K562 (cell line): ENCODE results near the gene MLF1. TPM values are rescaled to one million over a fixed set of nuclear protein-coding genes. Genes with fewer than 3 reads are reported as not detected.

ENCODE experiments used
- ARID1B ChIP-seq: fragments of 450-650 bp; IDR thresholded peaks from 2 replicates; pipeline ENCODE4 v1.6.1; 2016; ENCODE audit warnings: antibody characterized with exemption, mild to moderate bottlenecking, inconsistent platforms
- BCL6 ChIP-seq: fragments of 250-450 bp; sonication (Bioruptor Pico); IDR thresholded peaks from 2 replicates; pipeline ENCODE4 v1.4.0; 2020
- BDP1 ChIP-seq: IDR thresholded peaks from 3 replicates; pipeline ENCODE4 v1.6.1; 2011; ENCODE audit not compliant: insufficient read length, insufficient read depth
- BHLHE40 ChIP-seq: IDR thresholded peaks from 2 replicates; pipeline ENCODE4 v1.6.1; 2011; ENCODE audit warnings: low read length, improper control_type of control experiment
- CTBP1 ChIP-seq: fragments of 450-650 bp; IDR thresholded peaks from 2 replicates; pipeline ENCODE4 v1.6.1; 2016; ENCODE audit warnings: borderline replicate concordance
- EGR1 ChIP-seq: fragments of 450-650 bp; conservative IDR thresholded peaks from 2 replicates; pipeline ENCODE4 v1.6.1; 2017; ENCODE audit warnings: mild to moderate bottlenecking
- ETV6 ChIP-seq, 3 experiments: fragments of 150-350 bp in 1 of 3; sonication (generic) in 1 of 3; formaldehyde crosslinking in 1 of 3; IDR thresholded peaks; 2 replicates each; pipeline versions ENCODE4 v1.6.1 to v1.8.0; 2014 to 2022; ENCODE audit warnings: borderline replicate concordance in 2 of 3, low read depth in 2 of 3, antibody characterized with exemption in 1 of 3, low read length in 1 of 3, mild to moderate bottlenecking in 1 of 3, missing genetic modification reagents in 1 of 3
- FIP1L1 ChIP-seq: fragments of 200-400 bp; formaldehyde crosslinking; IDR thresholded peaks from 2 replicates; pipeline ENCODE4 v1.6.1; 2018; ENCODE audit warnings: mild to moderate bottlenecking, low read depth, low read length; ENCODE audit not compliant: poor library complexity, severe bottlenecking
- FOXA3 ChIP-seq, 2 experiments: fragments of 450-650 bp in 1 of 2; sonication (generic) in 1 of 2; formaldehyde crosslinking; IDR thresholded peaks in 1 of 2; conservative IDR thresholded peaks in 1 of 2; 2 replicates each; pipeline versions ENCODE4 v1.4.0 to v1.8.0; 2020 to 2022; ENCODE audit warnings: mild to moderate bottlenecking in 2 of 2, missing genetic modification reagents in 1 of 2
- FOXJ2 ChIP-seq: fragments of 200-800 bp; sonication (Bioruptor generic); IDR thresholded peaks from 2 replicates; pipeline ENCODE4 v1.6.1; 2016; ENCODE audit warnings: missing genetic modification characterization, missing compliant biosample characterization
- KHSRP ChIP-seq: fragments of 450-650 bp; IDR thresholded peaks from 2 replicates; pipeline ENCODE4 v1.6.1; 2017
- KLF1 ChIP-seq: fragments of 450-650 bp; IDR thresholded peaks from 2 replicates; pipeline ENCODE4 v1.6.1; 2016; ENCODE audit warnings: missing genetic modification characterization, missing compliant biosample characterization
- NBN ChIP-seq: fragments of 450-650 bp; IDR thresholded peaks from 2 replicates; pipeline ENCODE4 v1.6.1; 2016; ENCODE audit warnings: low read depth, mild to moderate bottlenecking
- NFIX ChIP-seq: fragments of 250-450 bp; sonication (Bioruptor Pico); IDR thresholded peaks from 2 replicates; pipeline ENCODE4 v1.4.0; 2020; ENCODE audit warnings: low read depth, mild to moderate bottlenecking, moderate library complexity
- PHB2 ChIP-seq: fragments of 450-650 bp; IDR thresholded peaks from 2 replicates; pipeline ENCODE4 v1.6.1; 2017; ENCODE audit warnings: low read depth
- PRMT5 ChIP-seq: sonication (generic); formaldehyde crosslinking; IDR thresholded peaks from 2 replicates; pipeline ENCODE4 v1.5.0; 2020; ENCODE audit warnings: missing genetic modification reagents
- RFX1 ChIP-seq: fragments of 450-650 bp; IDR thresholded peaks from 2 replicates; pipeline ENCODE4 v1.6.1; 2016; ENCODE audit warnings: mild to moderate bottlenecking, moderate library complexity
- SETDB1 ChIP-seq: IDR thresholded peaks from one replicate; pipeline ENCODE4 v1.6.1; 2012; ENCODE audit warnings: low read length, control low read depth, inconsistent platforms
- SIRT6 ChIP-seq: IDR thresholded peaks from one replicate; pipeline ENCODE4 v1.6.1; 2012; ENCODE audit warnings: low read depth, mild to moderate bottlenecking, control low read depth, inconsistent platforms, low read length, moderate library complexity
- SRSF1 ChIP-seq: fragments of 200-400 bp; formaldehyde crosslinking; IDR thresholded peaks from 2 replicates; pipeline ENCODE4 v1.6.1; 2017; ENCODE audit warnings: mild to moderate bottlenecking, low read depth, low read length, moderate library complexity
- TOE1 ChIP-seq, 2 experiments: fragments of 450-650 bp in 1 of 2; sonication (generic) in 1 of 2; formaldehyde crosslinking in 1 of 2; IDR thresholded peaks; 2 replicates each; pipeline versions ENCODE4 v1.7.1 to v1.8.0; 2016 to 2022; ENCODE audit warnings: borderline replicate concordance in 2 of 2, mild to moderate bottlenecking in 2 of 2, antibody characterized with exemption in 1 of 2, inconsistent platforms in 1 of 2, low read depth in 1 of 2, missing genetic modification reagents in 1 of 2, moderate library complexity in 1 of 2
- ZFP1 ChIP-seq: fragments of 450-650 bp; formaldehyde crosslinking; IDR thresholded peaks from 2 replicates; pipeline ENCODE4 v1.4.0; 2020; ENCODE audit warnings: mild to moderate bottlenecking, mixed read lengths
- ZNF668 ChIP-seq: fragments of 250-450 bp; sonication (Bioruptor Pico); IDR thresholded peaks from 2 replicates; pipeline ENCODE4 v1.8.0; 2022; ENCODE audit warnings: mild to moderate bottlenecking, inconsistent platforms
- polyA plus RNA-seq, 8 experiments: library from polyadenylated mRNA; depleted of rRNA in 4 of 8; stranded (reverse) in 5 of 8; unstranded in 3 of 8; fragments of >200 nt; fragmentation: Nextera tagmentation in 2 of 8; fragmentation: Illumina TruSeq in 1 of 8; extraction: Ambion mirVana in 2 of 8; extraction: Trizol in 1 of 8; gene quantifications; 2 replicates each; pipeline versions ENCODE4 v1.2.1 to v1.2.3, GENCODE V29; 2011 to 2014; ENCODE audit warnings: inconsistent platforms in 1 of 8, missing spikeins in 1 of 8
- total RNA-seq, 7 experiments: library from RNA; depleted of rRNA in 6 of 7; stranded (reverse); fragments of >200 nt in 6 of 7; fragmentation: Illumina TruSeq in 2 of 7; extraction: Trizol in 2 of 7; gene quantifications; 2 replicates each; pipeline versions ENCODE4 v1.2.1 to v1.2.3, GENCODE V29; 2011 to 2021; ENCODE audit warnings: low replicate concordance in 1 of 7
- TF ChIP-seq, protein P1 (sequence below): sonication (generic); formaldehyde crosslinking; IDR thresholded peaks from 2 replicates; pipeline ENCODE4 v1.5.0; 2020; ENCODE audit warnings: missing genetic modification reagents
- TF ChIP-seq, protein P2 (sequence below): fragments of 250-450 bp; sonication (Bioruptor Pico); IDR thresholded peaks from 2 replicates; pipeline ENCODE4 v1.5.0; 2020; ENCODE audit warnings: mild to moderate bottlenecking
- TF ChIP-seq, protein P3 (sequence below): fragments of 250-450 bp; sonication (Bioruptor Pico); IDR thresholded peaks from 2 replicates; pipeline ENCODE4 v1.8.0; 2022; ENCODE audit warnings: moderate library complexity, mild to moderate bottlenecking, inconsistent platforms

MLF1 gene
- total and polyA plus RNA-seq, 9 of the 15 experiments (the other 6 are each of a cell fraction or from before 2014, with no cell fraction given), result 20.4 to 71.0 (median 27.1) TPM

DNA sequence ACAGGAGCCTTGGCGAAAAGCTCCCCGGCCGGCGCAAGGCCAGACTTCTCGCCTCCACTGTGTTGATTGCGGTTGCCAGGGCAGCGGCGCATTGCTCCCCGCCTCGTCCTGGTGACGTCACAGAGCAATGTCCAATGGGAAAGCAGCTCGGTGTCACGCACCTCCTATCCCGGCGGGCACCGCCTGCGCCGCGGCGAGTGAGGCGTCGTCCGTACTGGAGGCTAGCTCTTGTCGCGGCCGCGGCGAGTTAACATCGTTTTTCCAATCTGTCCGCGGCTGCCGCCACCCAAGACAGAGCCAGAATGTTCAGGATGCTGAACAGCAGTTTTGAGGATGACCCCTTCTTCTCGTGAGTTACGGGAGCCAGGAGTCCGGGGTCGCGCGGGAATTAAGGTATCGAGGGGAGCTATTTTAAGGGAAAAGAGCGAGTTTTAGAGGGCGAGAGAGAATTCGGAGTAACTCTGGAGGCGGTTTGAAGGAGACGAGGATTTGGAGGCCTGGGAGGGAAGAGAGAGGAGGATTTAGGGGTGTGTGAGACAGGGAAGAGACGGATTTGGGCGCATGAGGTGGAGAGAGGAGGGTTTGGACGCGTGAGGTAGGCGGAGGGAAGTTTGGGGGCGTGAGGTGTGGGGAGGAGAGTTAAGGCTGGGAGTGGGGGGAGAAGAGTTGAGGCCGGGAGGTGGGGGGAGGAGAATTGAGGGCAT, at the start of gene MLF1 (continued):
- TF ChIP-seq SRSF1, result no peak
- TF ChIP-seq SIRT6, result no peak
- TF ChIP-seq RFX1, result peak; percentile 97
- peak; percentile 89 for TF ChIP-seq KHSRP
- peak; percentile 22; the same call in 1 of the 2 replicates for TF ChIP-seq BHLHE40
- no peak; a peak in 1 of 4 replicates for TF ChIP-seq FOXA3 (CRISPR knock-in tag; conservative IDR thresholded peaks at IDR 0.05 in 1 of 2, IDR thresholded peaks at IDR 0.05 in 1 of 2)
- TF ChIP-seq NBN, result peak; percentile 92; the same call in 1 of the 2 replicates
- peak; percentile 45; the same call in 1 of the 2 replicates for TF ChIP-seq PHB2
- peak; percentile 48 for TF ChIP-seq EGR1
- TF ChIP-seq, protein P1, sequence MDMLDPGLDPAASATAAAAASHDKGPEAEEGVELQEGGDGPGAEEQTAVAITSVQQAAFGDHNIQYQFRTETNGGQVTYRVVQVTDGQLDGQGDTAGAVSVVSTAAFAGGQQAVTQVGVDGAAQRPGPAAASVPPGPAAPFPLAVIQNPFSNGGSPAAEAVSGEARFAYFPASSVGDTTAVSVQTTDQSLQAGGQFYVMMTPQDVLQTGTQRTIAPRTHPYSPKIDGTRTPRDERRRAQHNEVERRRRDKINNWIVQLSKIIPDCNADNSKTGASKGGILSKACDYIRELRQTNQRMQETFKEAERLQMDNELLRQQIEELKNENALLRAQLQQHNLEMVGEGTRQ, result peak; percentile 88
- TF ChIP-seq, protein P2, sequence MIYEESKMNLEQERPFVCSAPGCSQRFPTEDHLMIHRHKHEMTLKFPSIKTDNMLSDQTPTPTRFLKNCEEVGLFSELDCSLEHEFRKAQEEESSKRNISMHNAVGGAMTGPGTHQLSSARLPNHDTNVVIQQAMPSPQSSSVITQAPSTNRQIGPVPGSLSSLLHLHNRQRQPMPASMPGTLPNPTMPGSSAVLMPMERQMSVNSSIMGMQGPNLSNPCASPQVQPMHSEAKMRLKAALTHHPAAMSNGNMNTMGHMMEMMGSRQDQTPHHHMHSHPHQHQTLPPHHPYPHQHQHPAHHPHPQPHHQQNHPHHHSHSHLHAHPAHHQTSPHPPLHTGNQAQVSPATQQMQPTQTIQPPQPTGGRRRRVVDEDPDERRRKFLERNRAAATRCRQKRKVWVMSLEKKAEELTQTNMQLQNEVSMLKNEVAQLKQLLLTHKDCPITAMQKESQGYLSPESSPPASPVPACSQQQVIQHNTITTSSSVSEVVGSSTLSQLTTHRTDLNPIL, result no peak
- no peak for TF ChIP-seq BDP1
- 0 out of 2 replicates have a peak, but pooled peaks have one; percentile 25 for TF ChIP-seq TOE1 (IDR thresholded peaks at IDR 0.05; ENCODE audit: borderline replicate concordance)
- TF ChIP-seq TOE1 (CRISPR knock-in tag; IDR thresholded peaks at IDR 0.05; ENCODE audit: borderline replicate concordance, low read depth), result no peak
- no peak for TF ChIP-seq SETDB1
- peak; percentile 99 for TF ChIP-seq FOXJ2
- no peak for TF ChIP-seq KLF1 (tag)
- TF ChIP-seq FIP1L1, result peak; percentile 27
- TF ChIP-seq, protein P3, sequence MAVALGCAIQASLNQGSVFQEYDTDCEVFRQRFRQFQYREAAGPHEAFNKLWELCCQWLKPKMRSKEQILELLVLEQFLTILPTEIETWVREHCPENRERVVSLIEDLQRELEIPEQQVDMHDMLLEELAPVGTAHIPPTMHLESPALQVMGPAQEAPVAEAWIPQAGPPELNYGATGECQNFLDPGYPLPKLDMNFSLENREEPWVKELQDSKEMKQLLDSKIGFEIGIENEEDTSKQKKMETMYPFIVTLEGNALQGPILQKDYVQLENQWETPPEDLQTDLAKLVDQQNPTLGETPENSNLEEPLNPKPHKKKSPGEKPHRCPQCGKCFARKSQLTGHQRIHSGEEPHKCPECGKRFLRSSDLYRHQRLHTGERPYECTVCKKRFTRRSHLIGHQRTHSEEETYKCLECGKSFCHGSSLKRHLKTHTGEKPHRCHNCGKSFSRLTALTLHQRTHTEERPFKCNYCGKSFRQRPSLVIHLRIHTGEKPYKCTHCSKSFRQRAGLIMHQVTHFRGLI (CRISPR knock-in tag), result no peak
- TF ChIP-seq NFIX, result no peak
- TF ChIP-seq BCL6 (CRISPR knock-in tag), result no peak
- TF ChIP-seq ETV6 (IDR thresholded peaks at IDR 0.05; ENCODE audit: borderline replicate concordance in 1 of 2, low read depth in 2 of 2, low read length in 1 of 2), result no peak
- TF ChIP-seq ETV6 (CRISPR knock-in tag; IDR thresholded peaks at IDR 0.05; ENCODE audit: borderline replicate concordance), result no peak
- no peak for TF ChIP-seq ZNF668
- 0 out of 2 replicates have a peak, but pooled peaks have one; percentile 10 for TF ChIP-seq ARID1B
- peak; percentile 79; the same call in 1 of the 2 replicates for TF ChIP-seq CTBP1
- TF ChIP-seq ZFP1 (CRISPR knock-in tag), result no peak
- no peak for TF ChIP-seq PRMT5 (CRISPR knock-in tag)
